HEK293T (cell line): ENCODE results near the gene KLK5.

Source experiments
- ELF4 ChIP-seq: fragments of 450-650 bp; IDR thresholded peaks from 2 replicates; pipeline ENCODE4 v1.6.1; 2017; ENCODE audit warnings: antibody characterized with exemption
- FOXA1 ChIP-seq: fragments of 450-650 bp; IDR thresholded peaks from 2 replicates; pipeline ENCODE4 v1.6.1; 2016; ENCODE audit warnings: mild to moderate bottlenecking
- HDGF ChIP-seq: fragments of 450-650 bp; IDR thresholded peaks from 2 replicates; pipeline ENCODE4 v1.6.1; 2017; ENCODE audit warnings: antibody characterized with exemption, borderline replicate concordance
- L3MBTL2 ChIP-seq: fragments of 450-650 bp; conservative IDR thresholded peaks from 2 replicates; pipeline ENCODE4 v1.6.1; 2016; ENCODE audit warnings: mild to moderate bottlenecking
- PKNOX1 ChIP-seq: fragments of 450-650 bp; IDR thresholded peaks from 2 replicates; pipeline ENCODE4 v1.6.1; 2016
- SP1 ChIP-seq: fragments of 450-650 bp; IDR thresholded peaks from 2 replicates; pipeline ENCODE4 v1.6.1; 2017
- TARDBP ChIP-seq: fragments of 450-650 bp; IDR thresholded peaks from 2 replicates; pipeline ENCODE4 v1.6.1; 2016
- ZNF384 ChIP-seq: fragments of 450-650 bp; IDR thresholded peaks from 2 replicates; pipeline ENCODE4 v1.6.1; 2016

GRCh38 chr19:50912727-50913716, 39.8 kb downstream of the KLK5 start:
- TF ChIP-seq L3MBTL2, result no peak
- no peak for TF ChIP-seq ELF4
- TF ChIP-seq TARDBP, result no peak
- TF ChIP-seq PKNOX1, result no peak
- no peak for TF ChIP-seq HDGF
- no peak for TF ChIP-seq FOXA1
- TF ChIP-seq SP1, result no peak
- TF ChIP-seq ZNF384, result no peak
